H1 (cell line): ENCODE results near the gene AHRR. TPM values are rescaled to one million over a fixed set of nuclear protein-coding genes. Genes with fewer than 3 reads are reported as not detected.

ENCODE experiments used
- CTCF ChIA-PET: fragments of 300-600 bp; sonication (Branson Sonifier 250); formaldehyde crosslinking; loops from one replicate; lab custom pipeline; 2021; ENCODE audit not compliant: partially characterized antibody; lab: Charles Lee
- POLR2A ChIA-PET: fragments of 300-600 bp; sonication (Branson Sonifier 250); formaldehyde crosslinking; loops from one replicate; lab custom pipeline; 2021; ENCODE audit warnings: inconsistent platforms; ENCODE audit not compliant: partially characterized antibody; lab: Charles Lee
- DNase-seq, 2 experiments: peaks; one replicate each; pipeline versions ENCODE4 v3.0.0 to v3.0.0-alpha.2; 2010 to 2022; ENCODE audit warnings: low spot score in 2 of 2, low read depth in 1 of 2, mixed read lengths in 1 of 2
- FAIRE-seq: peaks from 2 replicates; lab custom pipeline; 2011; peaks lifted over from hg19 to GRCh38; lab: Jason Lieb, UNC
- H2AFZ ChIP-seq: 2 replicates; pipeline ENCODE4 v1.8.1; 2012; ENCODE audit warnings: low read length, inconsistent platforms
- H2AK5ac ChIP-seq: 2 replicates; pipeline ENCODE4 v1.6.1; 2013; ENCODE audit warnings: low read depth, low read length
- H2BK120ac ChIP-seq: replicated peaks from 2 replicates; pipeline ENCODE3; 2013; ENCODE audit warnings: low read depth, low read length, inconsistent platforms
- H2BK12ac ChIP-seq: 2 replicates; pipeline ENCODE4 v1.6.1; 2013; ENCODE audit warnings: low read depth, low read length
- H2BK15ac ChIP-seq: 2 replicates; pipeline ENCODE4 v1.6.1; 2013; ENCODE audit warnings: low read length
- H2BK20ac ChIP-seq: 2 replicates; pipeline ENCODE4 v1.6.1; 2013; ENCODE audit warnings: low read length
- H2BK5ac ChIP-seq: 2 replicates; pipeline ENCODE4 v1.6.1; 2013; ENCODE audit warnings: low read depth, low read length
- H3K14ac ChIP-seq: 2 replicates; pipeline ENCODE4 v1.6.1; 2013; ENCODE audit warnings: inconsistent platforms; ENCODE audit not compliant: insufficient read length
- H3K18ac ChIP-seq: 2 replicates; pipeline ENCODE4 v1.6.1; 2013; ENCODE audit warnings: low read length; ENCODE audit errors: extremely low read depth
- H3K23ac ChIP-seq: 2 replicates; pipeline ENCODE4 v1.6.1; 2013; ENCODE audit warnings: inconsistent platforms; ENCODE audit not compliant: insufficient read length
- H3K23me2 ChIP-seq: 2 replicates; pipeline ENCODE4 v1.6.1; 2013; ENCODE audit warnings: low read depth, low read length
- H3K27ac ChIP-seq: 2 replicates; pipeline ENCODE4 v1.6.1; 2011; ENCODE audit warnings: low read depth, low read length, inconsistent platforms
- H3K27me3 ChIP-seq, 4 experiments: replicated peaks in 1 of 4; 1 replicate in 1 of 4; 2 replicates in 3 of 4; pipeline versions ENCODE4 v1.6.1 to v1.8.1; 2011 to 2013; ENCODE audit warnings: low read length in 3 of 4, mild to moderate bottlenecking in 3 of 4, inconsistent platforms in 2 of 4, mixed read lengths in 2 of 4, moderate library complexity in 1 of 4; ENCODE audit not compliant: control insufficient read depth in 3 of 4, insufficient read depth in 3 of 4; ENCODE audit errors: extremely low read depth in 1 of 4
- H3K36me3 ChIP-seq, 4 experiments: 2 replicates each; pipeline versions ENCODE4 v1.6.1 to v1.8.1; 2011 to 2013; ENCODE audit warnings: mild to moderate bottlenecking in 4 of 4, low read length in 3 of 4, moderate library complexity in 2 of 4, control low read depth in 1 of 4, inconsistent platforms in 1 of 4; ENCODE audit not compliant: insufficient read depth in 4 of 4, control insufficient read depth in 2 of 4
- H3K4ac ChIP-seq: replicated peaks from 2 replicates; pipeline ENCODE3; 2013; ENCODE audit warnings: low read length, low read depth, mixed read lengths, inconsistent platforms; ENCODE audit not compliant: insufficient read length
- H3K4me1 ChIP-seq, 4 experiments: replicated peaks in 1 of 4; 1 replicate in 1 of 4; 2 replicates in 3 of 4; pipeline versions ENCODE4 v1.6.1 to v1.8.1; 2011 to 2013; ENCODE audit warnings: low read length in 3 of 4, inconsistent platforms in 2 of 4, mixed read lengths in 1 of 4; ENCODE audit not compliant: insufficient read depth in 4 of 4, control insufficient read depth in 3 of 4
- H3K4me2 ChIP-seq, 2 experiments: 2 replicates each; pipeline versions ENCODE4 v1.6.1 to v1.8.1; 2011 to 2013; ENCODE audit warnings: low read depth in 2 of 2, low read length in 2 of 2, control low read depth in 1 of 2, inconsistent platforms in 1 of 2, mild to moderate bottlenecking in 1 of 2; ENCODE audit not compliant: insufficient read depth in 1 of 2
- H3K4me3 ChIP-seq, 4 experiments: fragments of 200-600, 300-600 bp in 1 of 4; sonication (generic), shearing (Covaris generic), sonication (Bioruptor Twin) in 1 of 4; 2 replicates each; pipeline versions ENCODE4 v1.5.1 to v1.8.1; 2011 to 2016; ENCODE audit warnings: low read length in 4 of 4, low read depth in 3 of 4, control low read depth in 2 of 4, inconsistent platforms in 2 of 4, mild to moderate bottlenecking in 2 of 4, mixed read lengths in 1 of 4, moderate library complexity in 1 of 4; ENCODE audit not compliant: insufficient read depth in 2 of 4; ENCODE audit errors: extremely low read depth in 1 of 4
- H3K56ac ChIP-seq: replicated peaks from 2 replicates; pipeline ENCODE3; 2013; ENCODE audit warnings: low read depth, mild to moderate bottlenecking, mixed read lengths, low read length, inconsistent platforms; ENCODE audit not compliant: insufficient read length
- H3K79me1 ChIP-seq: 2 replicates; pipeline ENCODE4 v1.6.1; 2013; ENCODE audit warnings: low read depth, low read length, control low read depth
- H3K79me2 ChIP-seq, 2 experiments: 2 replicates each; pipeline versions ENCODE4 v1.6.1 to v1.8.1; 2012 to 2013; ENCODE audit warnings: low read length in 2 of 2, mild to moderate bottlenecking in 2 of 2, inconsistent platforms in 1 of 2; ENCODE audit not compliant: insufficient read depth in 2 of 2, control insufficient read depth in 1 of 2
- H3K9ac ChIP-seq, 4 experiments: replicated peaks in 1 of 4; 1 replicate in 1 of 4; 2 replicates in 3 of 4; pipeline versions ENCODE4 v1.6.1 to v1.8.1; 2011 to 2013; ENCODE audit warnings: low read depth in 3 of 4, low read length in 3 of 4, control low read depth in 2 of 4, mild to moderate bottlenecking in 2 of 4, moderate library complexity in 2 of 4, inconsistent platforms in 1 of 4; ENCODE audit errors: extremely low read depth in 1 of 4
- H3K9me3 ChIP-seq, 2 experiments: 2 replicates each; pipeline versions ENCODE4 v1.6.1 to v1.8.1; 2012 to 2013; ENCODE audit warnings: mild to moderate bottlenecking in 2 of 2, moderate library complexity in 2 of 2, control low read depth in 1 of 2, inconsistent platforms in 1 of 2, low read depth in 1 of 2, low read length in 1 of 2, mixed read lengths in 1 of 2; ENCODE audit not compliant: insufficient read depth in 2 of 2
- H4K20me1 ChIP-seq, 2 experiments: replicated peaks in 1 of 2; 2 replicates each; pipeline versions ENCODE3 to v1.8.1; 2011 to 2013; ENCODE audit warnings: inconsistent platforms in 2 of 2, low read length in 2 of 2, mild to moderate bottlenecking in 1 of 2; ENCODE audit not compliant: insufficient read depth in 2 of 2, control insufficient read depth in 1 of 2
- H4K5ac ChIP-seq: 2 replicates; pipeline ENCODE4 v1.6.1; 2013; ENCODE audit warnings: low read length, low read depth, mixed read lengths, inconsistent platforms; ENCODE audit not compliant: insufficient read length
- H4K8ac ChIP-seq: 2 replicates; pipeline ENCODE4 v1.8.0; 2013; ENCODE audit warnings: mild to moderate bottlenecking, moderate library complexity, low read length, inconsistent platforms; ENCODE audit not compliant: insufficient read depth; ENCODE audit errors: extremely low read depth
- H4K91ac ChIP-seq: replicated peaks from 2 replicates; pipeline ENCODE3; 2013; ENCODE audit warnings: low read length, mixed read lengths, inconsistent platforms; ENCODE audit not compliant: insufficient read length
- ASH2L ChIP-seq: fragments of 200-600, 300-600 bp; sonication (generic); IDR thresholded peaks from one replicate; pipeline ENCODE4 v1.7.1; 2017; ENCODE audit warnings: low read length
- BRCA1 ChIP-seq: IDR thresholded peaks from 2 replicates; pipeline ENCODE4 v1.6.1; 2012; ENCODE audit warnings: low read depth, low read length, improper control_type of control experiment
- SP1 ChIP-seq: IDR thresholded peaks from 2 replicates; pipeline ENCODE4 v1.6.1; 2011; ENCODE audit warnings: low read depth, low read length
- TAF7 ChIP-seq: optimal IDR thresholded peaks from 2 replicates; pipeline ENCODE3; 2011; ENCODE audit warnings: low read depth, mild to moderate bottlenecking, inconsistent platforms, low read length, moderate library complexity, borderline replicate concordance
- WGBS, 2 experiments: shearing (Covaris generic) in 1 of 2; methylation state at CpG; one replicate each; pipeline versions ENCODE4 v1.1.6 to v1.1.7; 2013 to 2015; ENCODE audit warnings: low lambda C conversion rate in 2 of 2, mixed read lengths in 2 of 2, inconsistent platforms in 1 of 2, low coverage in 1 of 2, missing lambda C conversion rate in 1 of 2; ENCODE audit not compliant: insufficient replicate concordance in 2 of 2, insufficient coverage in 1 of 2, insufficient read length in 1 of 2; ENCODE audit errors: extremely low coverage in 1 of 2, missing lambda C conversion rate in 1 of 2; 5-methylcytosine and 5-hydroxymethylcytosine counted together
- polyA plus RNA-seq, 7 experiments: library from polyadenylated mRNA; depleted of rRNA in 3 of 7; stranded (reverse) in 5 of 7; unstranded in 2 of 7; fragments of >200 nt in 5 of 7; fragments of 200-250 nt in 2 of 7; gene quantifications; 1 replicate in 5 of 7; 2 replicates in 1 of 7; 4 replicates in 1 of 7; pipeline versions ENCODE4 v1.2.1 to v1.2.3, GENCODE V29; 2011 to 2013; ENCODE audit warnings: missing spikeins in 2 of 7, mixed read lengths in 2 of 7
- total RNA-seq: library from RNA; stranded (reverse); fragmentation: NEBNext Ultra II Directional; extraction: Animal tissue kit (Norgen Biotek cat#: 25700); gene quantifications from 2 replicates; pipeline ENCODE4 v1.2.1, GENCODE V29; 2021

AHRR gene
- total and polyA plus RNA-seq, 2 of the 8 experiments (the other 6 are each of a cell fraction or from before 2014, with no cell fraction given) = 0.41 to 0.80 TPM

- Histone ChIP-seq H3K23me2 (no peaks in the 10 kb centered on the region), H2BK20ac (no peak overlapping the region), H2BK12ac (no peak overlapping the region), H2AFZ (no peak overlapping the region), H3K9me3 (peaks cover 14 to 18% of the 10 kb centered on the region in 2 experiments; a peak in 3 of 4 replicates), H3K18ac (no peak overlapping the region), H3K4ac (no peak overlapping the region), H3K27me3 (no peaks in the 10 kb centered on the region), H3K36me3 (peaks cover 2 to 18% (median 9%) of the 10 kb centered on the region in 4 experiments; a peak in 5 of 8 replicates), H3K27ac (no peak overlapping the region), H4K5ac (no peak overlapping the region), H3K14ac (no peak overlapping the region), H3K79me2 (peaks cover 0 to 67% of the 10 kb centered on the region in 2 experiments; a peak in 3 of 4 replicates), H2BK5ac (no peak overlapping the region), H2BK15ac (no peak overlapping the region), H3K56ac (no peak overlapping the region), H4K20me1 (no peaks in the 10 kb centered on the region), H3K4me1 (no peaks in the 10 kb centered on the region), H3K79me1 (peaks cover 11% of the 10 kb centered on the region), H2AK5ac (no peak overlapping the region), H4K91ac (no peak overlapping the region), H4K8ac (no peak overlapping the region), H3K4me3 (no peak overlapping the region), H3K9ac (no peak overlapping the region), H3K23ac (no peak overlapping the region), H2BK120ac (no peak overlapping the region), H3K4me2 (no peak overlapping the region)
- TF ChIP-seq BRCA1 (no peak), SP1 (no peak), ASH2L (no peak), TAF7 (no peak)
- DNase-seq (no peak), FAIRE-seq (no peak)
- WGBS, 2 experiments = 89% methylated on average over 3 of the region's 9 CpGs; no CpG with 5 or more reads in 1 of the 2 experiments
- ChIA-PET POLR2A (interaction anchor here (0.7 to 1.8 kb wide), 2 partner anchors 9 to 499 kb away, joined by 3 to 4 read pairs; no protein-coding TSS in a partner anchor), CTCF (no interaction called here)
Measured at GRCh38 chr5:278646-279045, 42.9 kb upstream of the AHRR start.
